T-helper 2 cell treated with Interferon-gamma antibody and Interleukin-4, amounts not matched to agents 100 ng/mL and 5 ng/mL, for 36 hours (primary cell): ENCODE results near the gene GRM7. TPM values are rescaled to one million over a fixed set of nuclear protein-coding genes. Genes with fewer than 3 reads are reported as not detected.

Source experiments
- intact Hi-C: fragments of 100-400 bp; cut with micrococcal nuclease; formaldehyde crosslinking; loops from one replicate; pipeline ENCODE4 v1.15.1; 2023
- total RNA-seq: library from RNA; stranded (reverse); gene quantifications from 2 replicates; pipeline ENCODE4 v1.2.3, GENCODE V29; 2022

GRM7 gene
- total RNA-seq, 1 donor from 2014 or later: not detected

DNA sequence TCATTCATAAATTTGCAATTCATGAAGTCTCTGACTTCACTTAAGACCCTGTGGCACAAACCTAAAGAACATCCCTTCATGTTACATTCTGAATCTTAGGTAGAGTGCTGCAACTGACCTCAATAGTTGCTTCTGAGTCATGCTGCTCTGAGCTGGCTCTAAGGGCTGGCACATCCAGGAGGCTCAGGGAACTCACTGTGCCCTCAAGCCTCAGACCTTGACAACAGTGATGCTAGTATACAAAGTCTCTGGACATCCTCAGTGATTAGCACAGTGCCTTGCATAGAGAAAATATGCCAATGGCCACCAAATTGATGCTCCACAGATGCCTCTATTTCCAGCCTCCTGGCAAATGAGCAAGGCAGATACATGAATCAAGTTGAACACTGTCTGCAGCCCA is 899.8 kb downstream of the GRM7 start:
- intact Hi-C loops: no loop called here

DNA sequence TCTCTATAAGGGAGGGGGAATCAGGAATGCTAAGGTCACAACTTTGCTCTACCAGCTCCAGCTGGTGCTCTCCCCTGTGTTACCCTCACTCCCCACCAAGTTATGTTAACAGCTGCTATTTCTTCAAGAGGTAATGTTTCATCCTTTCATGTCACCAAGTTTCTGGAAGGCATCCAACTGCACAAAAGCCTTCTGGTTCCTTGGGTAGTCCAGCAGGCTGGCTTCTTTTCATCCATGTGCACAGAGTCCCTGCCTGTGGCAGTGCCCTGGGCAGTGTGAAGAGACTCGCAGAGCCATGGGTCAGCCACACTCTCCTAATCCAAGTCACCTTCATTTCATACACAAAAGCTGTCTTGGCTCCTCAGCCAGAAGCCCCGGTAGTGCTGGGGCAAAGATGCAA is 903.2 kb downstream of the GRM7 start:
- intact Hi-C loops: no loop called here

DNA sequence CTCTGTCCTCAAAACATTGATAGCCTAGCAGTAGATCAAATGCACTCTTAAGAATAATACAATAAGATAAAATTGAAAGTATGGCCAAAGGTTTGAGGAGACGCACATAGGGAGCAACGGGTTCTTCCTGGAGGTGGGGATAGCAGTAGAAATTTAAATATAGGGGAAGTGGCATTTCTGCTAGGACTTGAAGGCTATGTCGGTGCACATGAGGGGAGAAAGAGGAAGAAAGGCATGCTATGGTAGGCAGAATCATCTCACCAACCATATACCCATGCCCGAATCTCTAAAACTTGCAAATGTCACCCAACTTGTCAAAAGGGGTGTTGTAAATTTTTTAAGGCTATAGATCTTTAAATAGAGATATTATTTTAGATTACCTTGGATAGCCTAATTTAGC is 905.6 kb downstream of the GRM7 start:
- intact Hi-C loops: no loop called here

DNA sequence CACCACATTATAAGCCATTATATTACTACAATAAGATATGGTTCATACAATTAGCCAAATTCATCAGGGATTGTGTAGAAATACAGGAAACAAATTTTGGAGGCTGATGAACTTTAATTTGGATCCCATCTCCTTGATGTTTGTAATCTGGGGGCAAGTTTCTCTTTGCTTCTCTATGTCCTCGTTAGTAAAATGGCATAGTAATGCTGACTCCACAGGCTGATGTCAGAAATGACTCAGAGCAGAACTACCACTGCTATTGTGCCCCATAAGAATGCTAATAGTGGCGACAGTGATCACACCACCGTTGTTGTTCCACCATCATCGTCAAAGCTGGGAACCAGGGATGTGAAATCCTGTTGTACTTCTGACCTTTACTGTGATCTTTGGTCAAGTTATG is 918.4 kb downstream of the GRM7 start:
- intact Hi-C loops: no loop called here

DNA sequence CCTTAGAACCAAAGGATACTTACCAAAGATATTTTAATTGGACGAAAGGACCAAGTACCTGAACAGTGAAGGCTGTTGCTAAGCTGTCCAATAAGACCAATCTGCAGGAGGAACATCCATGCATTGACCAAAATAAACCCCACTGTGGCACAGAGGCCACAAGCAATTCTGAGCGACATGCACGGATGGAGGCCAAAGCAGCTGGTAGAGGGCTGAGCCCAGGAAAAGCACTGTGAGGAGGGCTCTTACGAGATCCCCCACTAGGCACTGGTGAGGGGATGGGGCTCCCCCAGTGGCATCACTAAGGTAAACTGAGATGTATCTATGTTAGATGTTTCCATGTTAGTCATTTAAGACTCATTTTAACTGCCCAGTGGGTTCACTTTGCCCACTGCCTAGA is 920.5 kb downstream of the GRM7 start:
- intact Hi-C loops: no loop called here

DNA sequence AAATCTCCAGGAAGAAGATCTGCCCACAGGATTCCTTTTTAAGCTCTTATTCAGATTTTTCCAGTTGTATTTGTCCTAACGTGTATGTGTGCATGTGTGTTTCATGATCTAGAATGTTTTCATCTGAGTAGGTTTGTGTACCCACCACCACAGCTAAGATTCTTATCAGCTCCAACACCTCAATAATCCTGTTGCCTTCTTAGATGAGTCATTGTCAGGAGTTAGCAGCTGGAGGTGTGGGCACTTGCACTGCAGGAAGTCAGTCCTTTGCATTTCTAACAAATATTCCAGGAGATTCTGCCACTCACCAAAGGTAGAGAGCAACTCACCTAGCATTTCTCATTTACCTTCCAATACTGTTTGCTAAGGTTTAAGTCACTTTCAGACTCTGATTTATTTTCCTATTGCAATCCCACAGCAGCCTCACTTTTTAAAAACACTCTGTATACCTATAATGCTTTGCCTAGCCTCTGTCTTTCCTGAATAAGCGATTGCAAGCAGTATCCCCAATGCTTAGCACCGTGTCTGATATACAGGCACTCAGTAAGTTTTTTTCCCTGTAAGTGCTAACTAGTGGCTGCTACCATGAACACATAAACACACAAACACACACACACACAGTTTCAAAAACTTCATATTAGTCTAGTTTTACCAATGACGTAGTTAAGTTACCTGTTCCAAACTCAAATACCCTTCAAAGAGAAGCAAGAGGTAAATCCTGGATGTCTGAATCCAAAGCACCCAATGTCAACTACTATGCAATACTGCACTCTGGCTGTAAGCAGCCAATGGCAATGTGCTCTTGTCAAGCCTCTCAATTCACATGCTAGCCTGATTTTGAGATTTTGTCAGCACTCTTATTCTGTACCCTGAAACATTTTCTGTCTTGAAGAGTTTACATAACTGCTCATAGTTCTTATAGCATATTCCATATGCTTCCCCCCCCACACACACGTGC is 927.2 kb downstream of the GRM7 start:
- intact Hi-C loops: no loop called here

DNA sequence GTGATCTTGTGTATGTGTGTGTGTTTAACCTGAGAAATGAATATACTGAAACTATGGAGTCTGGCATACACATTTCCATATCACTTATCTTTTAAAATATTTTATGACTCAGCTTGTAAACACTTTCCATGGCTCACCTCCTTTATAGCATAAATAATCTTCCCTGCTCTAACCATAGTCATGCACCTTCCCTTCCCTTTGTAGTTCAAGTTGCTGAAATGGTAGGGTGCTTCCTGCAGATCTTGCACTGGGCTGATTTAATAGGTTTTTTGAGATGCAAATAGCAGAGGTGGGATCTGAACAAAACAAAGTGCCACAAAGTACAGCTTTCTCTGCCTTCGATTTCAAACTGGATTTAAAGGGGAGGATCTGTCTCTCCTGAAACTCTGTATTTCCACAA is 928.0 kb downstream of the GRM7 start:
- intact Hi-C loops: no loop called here

DNA sequence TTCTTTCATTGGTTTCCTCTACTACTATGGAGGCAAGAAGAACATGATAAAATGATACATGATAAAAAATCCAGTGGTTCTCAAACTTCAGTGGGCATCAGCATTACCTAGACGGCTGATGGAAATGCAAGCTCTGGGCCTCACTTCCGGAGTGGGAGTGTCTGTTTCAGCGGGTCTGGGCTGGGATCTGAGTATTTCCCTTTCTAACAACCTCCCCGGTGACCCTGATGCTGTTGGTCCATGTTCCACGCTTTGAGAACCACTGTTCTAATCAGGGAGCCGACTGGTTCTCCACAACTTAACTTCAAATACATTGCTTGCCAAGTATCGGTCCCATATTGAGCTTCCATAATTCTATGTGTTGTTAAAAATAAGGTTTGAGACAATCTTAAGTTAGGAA is 928.4 kb downstream of the GRM7 start:
- intact Hi-C loops: no loop called here

DNA sequence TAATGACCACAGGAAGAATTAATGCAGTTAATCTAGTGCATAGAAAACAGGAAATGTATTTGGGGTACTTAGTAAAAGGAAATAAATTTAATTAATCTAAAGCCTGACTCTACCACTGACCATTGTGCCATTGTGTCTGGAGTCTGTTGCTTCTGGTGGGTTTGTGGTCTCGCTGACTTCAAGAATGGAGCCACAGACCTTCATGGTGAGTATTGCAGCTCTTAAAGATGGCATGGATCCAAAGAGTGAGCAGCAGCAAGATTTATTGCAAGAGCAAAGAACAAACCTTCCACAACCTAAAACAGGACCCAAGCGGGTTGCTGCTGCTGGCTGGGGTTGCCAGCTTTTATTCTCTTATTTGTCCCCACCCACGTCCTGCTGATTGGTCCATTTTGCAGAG is 929.2 kb downstream of the GRM7 start:
- intact Hi-C loops: no loop called here
